T-helper 17 cell (primary cell): ENCODE results near the gene MYEOV. TPM values are rescaled to one million over a fixed set of nuclear protein-coding genes. Genes with fewer than 3 reads are reported as not detected.

Experiments used
- ATAC-seq: fragments of 150-1000 bp; cut with Tn5 transposase; 2 replicates; pipeline ENCODE4 v1.10.0; 2021; ENCODE audit warnings: mild to moderate bottlenecking, moderate library complexity
- DNase-seq, 3 donors: peaks; one replicate each; pipeline versions ENCODE4 v3.0.0 to v3.0.0-alpha.2; 2020 to 2021
- H3K9me3 ChIP-seq: one replicate; pipeline ENCODE4 v1.7.0; 2013; ENCODE audit warnings: low read length, mild to moderate bottlenecking; ENCODE audit not compliant: control insufficient read depth, poor library complexity, severe bottlenecking
- H3K27ac Mint-ChIP-seq: one replicate; pipeline ENCODE4 v1.8.0; 2022; ENCODE audit warnings: mild to moderate bottlenecking, moderate library complexity, mixed read lengths
- H3K27me3 Mint-ChIP-seq: one replicate; pipeline ENCODE4 v1.8.0; 2022; ENCODE audit warnings: mixed read lengths
- H3K36me3 Mint-ChIP-seq: one replicate; pipeline ENCODE4 v1.8.0; 2022; ENCODE audit warnings: low read depth, mixed read lengths
- H3K4me1 Mint-ChIP-seq: one replicate; pipeline ENCODE4 v1.8.0; 2022; ENCODE audit warnings: mild to moderate bottlenecking, mixed read lengths
- H3K4me3 Mint-ChIP-seq: one replicate; pipeline ENCODE4 v1.8.0; 2022; ENCODE audit warnings: mild to moderate bottlenecking, moderate library complexity, mixed read lengths
- total RNA-seq, 4 donors: library from RNA in 2 of 4; stranded (reverse) in 2 of 4; gene quantifications; one replicate each; pipeline ENCODE4 v1.2.3 and lab custom pipeline; 2022 to 2026

Gene MYEOV
- total RNA-seq, 2 donors from 2014 or later = 0.60 to 8.9 TPM

- Mint-ChIP-seq H3K27ac (peak overlapping the region; percentile 94), H3K36me3 (no peaks in the 10 kb centered on the region), H3K27me3 (no peaks in the 10 kb centered on the region), H3K4me1 (peaks cover 44% of the 10 kb centered on the region), H3K4me3 (peak overlapping the region; percentile 89)
- ATAC-seq (no peak), DNase-seq (no peak)
- H3K9me3 ChIP-seq = no peaks in the 10 kb centered on the region
These were observed 2.3 kb downstream of the MYEOV start for GRCh38 chr11:69295995-69296889.

GRCh38 chr11:69296890-69297786 lies 3.2 kb downstream of the MYEOV start:
- ATAC-seq = peak; percentile 68
- H3K4me1 Mint-ChIP-seq = peaks cover 44% of the 10 kb centered on the region

GRCh38 chr11:69297787-69298266 lies 3.9 kb downstream of the MYEOV start:
- no peaks in the 10 kb centered on the region for H3K27me3 Mint-ChIP-seq
- H3K9me3 ChIP-seq = no peaks in the 10 kb centered on the region
- peak overlapping the region; percentile 89 for H3K4me3 Mint-ChIP-seq
- peak overlapping the region; percentile 94 for H3K27ac Mint-ChIP-seq
- H3K4me1 Mint-ChIP-seq = peaks cover 44% of the 10 kb centered on the region
- peak; percentile 61 for ATAC-seq
- peak; percentile 22 to 44 (median 32) for DNase-seq
- no peaks in the 10 kb centered on the region for H3K36me3 Mint-ChIP-seq

More at GRCh38 chr11:69296890-69297786, 3.2 kb downstream of the MYEOV start:
- H3K9me3 ChIP-seq = no peaks in the 10 kb centered on the region
- Mint-ChIP-seq H3K27ac (peak overlapping the region; percentile 94), H3K4me3 (peak overlapping the region; percentile 89), H3K27me3 (no peaks in the 10 kb centered on the region), H3K36me3 (no peaks in the 10 kb centered on the region)
- peak; percentile 53 to 69 (median 68) for DNase-seq

GRCh38 chr11:69298267-69299022 lies 4.5 kb downstream of the MYEOV start:
- H3K27me3 Mint-ChIP-seq = no peaks in the 10 kb centered on the region
- no peak for DNase-seq
- peaks cover 44% of the 10 kb centered on the region for H3K4me1 Mint-ChIP-seq
- H3K9me3 ChIP-seq = no peaks in the 10 kb centered on the region
- no peaks in the 10 kb centered on the region for H3K36me3 Mint-ChIP-seq
- peak overlapping the region; percentile 94 for H3K27ac Mint-ChIP-seq
- H3K4me3 Mint-ChIP-seq = peak overlapping the region; percentile 89
- peak; percentile 19 for ATAC-seq

GRCh38 chr11:69299023-69299461 lies 5.1 kb downstream of the MYEOV start:
- no peak for ATAC-seq
- peaks cover 44% of the 10 kb centered on the region for H3K4me1 Mint-ChIP-seq
- no peaks in the 10 kb centered on the region for H3K27me3 Mint-ChIP-seq
- peak overlapping the region; percentile 94 for H3K27ac Mint-ChIP-seq
- peak overlapping the region; percentile 89 for H3K4me3 Mint-ChIP-seq
- no peaks in the 10 kb centered on the region for H3K36me3 Mint-ChIP-seq
- H3K9me3 ChIP-seq = no peaks in the 10 kb centered on the region
- no peak for DNase-seq

- ATAC-seq = no peak
- no peak overlapping the region for H3K4me3 Mint-ChIP-seq
These were observed 5.6 kb downstream of the MYEOV start for GRCh38 chr11:69299572-69299971.

GRCh38 chr11:69300120-69301060 lies 6.4 kb downstream of the MYEOV start:
- no peaks in the 10 kb centered on the region for H3K9me3 ChIP-seq
- no peaks in the 10 kb centered on the region for H3K36me3 Mint-ChIP-seq
- no peak for DNase-seq
- peak overlapping the region; percentile 94 for H3K27ac Mint-ChIP-seq
- no peaks in the 10 kb centered on the region for H3K27me3 Mint-ChIP-seq
- no peak overlapping the region for H3K4me3 Mint-ChIP-seq
- no peak for ATAC-seq
- peaks cover 42% of the 10 kb centered on the region for H3K4me1 Mint-ChIP-seq

More at GRCh38 chr11:69299572-69299971, 5.6 kb downstream of the MYEOV start:
- Mint-ChIP-seq H3K27ac (peak overlapping the region; percentile 94), H3K4me1 (peaks cover 44% of the 10 kb centered on the region), H3K27me3 (no peaks in the 10 kb centered on the region), H3K36me3 (no peaks in the 10 kb centered on the region)
- no peak for DNase-seq
- H3K9me3 ChIP-seq = no peaks in the 10 kb centered on the region

- no peaks in the 10 kb centered on the region for H3K9me3 ChIP-seq
- no peaks in the 10 kb centered on the region for H3K36me3 Mint-ChIP-seq
- ATAC-seq (no peak), DNase-seq (no peak)
- H3K27ac Mint-ChIP-seq = no peak overlapping the region
- H3K27me3 Mint-ChIP-seq = no peaks in the 10 kb centered on the region
- H3K4me3 Mint-ChIP-seq = no peak overlapping the region
- peaks cover 36% of the 10 kb centered on the region for H3K4me1 Mint-ChIP-seq
These were observed 7.1 kb downstream of the MYEOV start for GRCh38 chr11:69301081-69301454.

GRCh38 chr11:69301455-69302401 lies 7.8 kb downstream of the MYEOV start:
- Mint-ChIP-seq H3K27me3 (no peaks in the 10 kb centered on the region), H3K36me3 (no peaks in the 10 kb centered on the region), H3K27ac (no peak overlapping the region), H3K4me1 (peaks cover 32% of the 10 kb centered on the region), H3K4me3 (no peak overlapping the region)
- no peak for ATAC-seq
- DNase-seq = no peak
- H3K9me3 ChIP-seq = no peaks in the 10 kb centered on the region

- Mint-ChIP-seq H3K27ac (no peak overlapping the region), H3K4me3 (no peak overlapping the region), H3K36me3 (no peaks in the 10 kb centered on the region), H3K4me1 (peaks cover 26% of the 10 kb centered on the region), H3K27me3 (no peaks in the 10 kb centered on the region)
- no peaks in the 10 kb centered on the region for H3K9me3 ChIP-seq
- DNase-seq (no peak), ATAC-seq (no peak)
These were observed 8.6 kb downstream of the MYEOV start for GRCh38 chr11:69302447-69303020.

- no peak for DNase-seq
- no peak overlapping the region for H3K4me3 Mint-ChIP-seq
- H3K36me3 Mint-ChIP-seq = no peaks in the 10 kb centered on the region
- H3K27me3 Mint-ChIP-seq = no peaks in the 10 kb centered on the region
- H3K27ac Mint-ChIP-seq = no peak overlapping the region
- H3K4me1 Mint-ChIP-seq = peaks cover 21% of the 10 kb centered on the region
- no peaks in the 10 kb centered on the region for H3K9me3 ChIP-seq
- no peak for ATAC-seq
These were observed 9.5 kb downstream of the MYEOV start for GRCh38 chr11:69303427-69303826.
